AG04450 (cell line): ENCODE results near the gene EPS8L3. TPM values are rescaled to one million over a fixed set of nuclear protein-coding genes. Genes with fewer than 3 reads are reported as not detected.

Experiments
- CTCF ChIA-PET: fragments of 300-600, 350-600 bp; formaldehyde crosslinking; extraction: SDS; loops from one replicate; lab custom pipeline; 2022; ENCODE audit warnings: antibody characterized with exemption, inconsistent platforms; lab: Charles Lee
- POLR2A ChIA-PET: fragments of 350-600 bp; formaldehyde crosslinking; extraction: SDS; loops from one replicate; lab custom pipeline; 2021; ENCODE audit warnings: antibody characterized with exemption, inconsistent platforms; lab: Yijun Ruan, JAX
- DNase-seq: peaks from one replicate; pipeline ENCODE4 v3.0.0-alpha.2; 2011; ENCODE audit warnings: low read depth, low spot score
- H3K27ac ChIP-seq: one replicate; pipeline ENCODE4 v1.5.1; 2012; ENCODE audit warnings: low read depth, low read length, control low read depth
- H3K27me3 ChIP-seq: one replicate; pipeline ENCODE4 v1.6.0; 2012; ENCODE audit warnings: low read length; ENCODE audit not compliant: control insufficient read depth, insufficient read depth
- H3K4me3 ChIP-seq: 2 replicates; pipeline ENCODE4 v1.5.1; 2011; ENCODE audit warnings: mild to moderate bottlenecking, low read depth, low read length, control low read depth
- H3K9me3 ChIP-seq: 2 replicates; pipeline ENCODE4 v1.5.1; 2012; ENCODE audit warnings: low read length; ENCODE audit not compliant: control insufficient read depth, insufficient read depth
- CTCF ChIP-seq: IDR thresholded peaks from 2 replicates; pipeline ENCODE4 v1.5.1; 2011; ENCODE audit warnings: low read depth, low read length, control low read depth, inconsistent platforms
- polyA plus RNA-seq: library from polyadenylated mRNA; depleted of rRNA; stranded (reverse); fragments of >200 nt; gene quantifications from 2 replicates; pipeline ENCODE4 v1.2.3, GENCODE V29; 2011

The EPS8L3 gene
- polyA plus RNA-seq, 1 experiment = not detected

GRCh38 chr1:109807402-109807801 lies 43.7 kb upstream of the EPS8L3 start:
- ChIA-PET POLR2A (no interaction called here), CTCF (no interaction called here)
- Histone ChIP-seq H3K4me3 (no peak overlapping the region), H3K27ac (no peak overlapping the region), H3K9me3 (no peaks in the 10 kb centered on the region; the same call in 1 of the 2 replicates), H3K27me3 (no peaks in the 10 kb centered on the region)
- no peak for DNase-seq
- no peak for TF ChIP-seq CTCF

DNA sequence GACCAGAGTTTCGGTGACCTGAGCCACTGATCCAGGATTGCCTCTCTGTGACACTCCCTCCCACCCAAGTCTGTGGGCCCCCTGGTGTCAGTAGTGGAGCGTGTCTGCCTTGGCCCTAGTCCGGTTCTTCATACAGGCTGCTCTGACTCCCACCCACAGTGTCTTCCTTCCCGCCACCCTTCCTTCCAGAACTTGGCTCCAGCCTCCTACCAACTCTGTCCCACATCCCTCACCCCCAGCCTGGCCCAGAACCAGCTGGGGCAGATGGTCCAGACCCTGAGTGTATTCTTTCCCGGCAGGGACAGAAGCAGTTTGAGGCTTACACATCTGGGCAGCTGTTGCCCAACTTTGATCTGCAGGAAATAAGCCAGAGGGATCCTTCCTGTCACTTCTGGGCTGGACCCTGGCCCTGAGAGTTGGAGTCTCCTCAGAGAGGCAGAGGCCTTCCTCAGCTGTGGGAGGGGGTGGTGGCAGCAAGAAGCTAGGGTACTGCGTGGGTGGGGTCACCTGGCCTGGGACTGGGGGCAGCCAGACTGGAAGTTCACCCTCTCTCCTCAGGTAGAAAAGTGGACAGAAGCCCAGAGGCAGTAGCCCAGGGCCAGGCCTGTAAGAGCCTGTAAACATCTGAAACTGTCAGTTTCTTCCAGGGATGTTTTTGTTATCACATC lies 43.1 kb upstream of the EPS8L3 start:
- 0 out of 2 replicates have a peak, but pooled peaks have one; percentile 14 for TF ChIP-seq CTCF
- H3K4me3 ChIP-seq = no peak overlapping the region
- H3K27ac ChIP-seq = no peak overlapping the region
- H3K27me3 ChIP-seq = no peaks in the 10 kb centered on the region
- DNase-seq = no peak
- ChIA-PET CTCF (no interaction called here), POLR2A (no interaction called here)
- no peaks in the 10 kb centered on the region; the same call in 1 of the 2 replicates for H3K9me3 ChIP-seq

GRCh38 chr1:109805486-109806165 lies 41.9 kb upstream of the EPS8L3 start:
- POLR2A ChIA-PET = no interaction called here
- Histone ChIP-seq H3K4me3 (no peak overlapping the region), H3K9me3 (no peaks in the 10 kb centered on the region; the same call in 1 of the 2 replicates), H3K27me3 (no peaks in the 10 kb centered on the region), H3K27ac (no peak overlapping the region)
- TF ChIP-seq CTCF = no peak
- CTCF ChIA-PET = interaction anchor here (0.7 to 0.8 kb wide), 3 partner anchors 29 to 178 kb away, joined by 3 read pairs; no protein-coding TSS in a partner anchor
- DNase-seq = no peak

DNA sequence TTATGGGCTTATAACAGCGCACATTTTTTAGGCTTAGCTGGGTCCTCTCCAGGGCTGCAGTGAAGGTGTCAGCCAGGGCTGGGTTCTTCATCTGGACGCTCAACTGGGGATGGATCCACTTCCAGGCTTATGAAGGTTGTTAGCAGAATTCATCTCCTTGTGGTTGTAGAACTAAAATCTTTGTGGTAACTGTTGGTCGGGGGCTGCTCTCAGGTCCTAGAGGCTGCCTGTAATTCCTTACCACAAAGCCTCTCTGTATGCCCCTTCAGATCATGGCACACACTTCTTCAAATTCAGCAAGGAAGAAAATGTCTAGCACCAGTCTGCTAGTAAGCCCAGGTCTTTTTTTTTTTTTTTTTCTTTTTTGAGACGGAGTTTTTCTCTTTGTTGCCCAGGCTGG lies 40.9 kb upstream of the EPS8L3 start:
- POLR2A ChIA-PET = no interaction called here
- no peak overlapping the region for H3K4me3 ChIP-seq
- CTCF ChIA-PET = no interaction called here
- TF ChIP-seq CTCF = no peak
- no peaks in the 10 kb centered on the region; the same call in 1 of the 2 replicates for H3K9me3 ChIP-seq
- no peaks in the 10 kb centered on the region for H3K27me3 ChIP-seq
- no peak for DNase-seq
- H3K27ac ChIP-seq = no peak overlapping the region

DNA sequence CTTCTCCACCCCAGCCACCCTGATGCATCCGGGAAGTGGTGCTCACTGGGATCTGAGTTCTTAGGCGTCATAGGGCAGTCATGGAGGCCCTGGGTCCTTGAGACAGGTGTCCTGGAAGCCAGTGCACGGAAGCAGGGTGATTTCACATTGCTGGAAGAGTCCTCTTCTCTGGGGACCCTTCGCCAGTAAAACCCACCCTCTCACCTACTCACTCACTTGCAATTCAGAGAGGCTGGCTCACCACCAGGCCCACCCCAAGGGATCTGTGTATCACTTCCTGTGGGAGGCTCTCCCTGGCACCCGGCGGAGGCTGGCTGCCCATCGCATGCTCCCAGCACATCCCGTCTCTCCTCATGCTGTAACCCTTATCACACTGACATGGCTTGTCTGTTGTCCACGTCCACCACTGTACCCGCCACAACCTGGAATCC lies 40.2 kb upstream of the EPS8L3 start:
- no peak for TF ChIP-seq CTCF
- no peaks in the 10 kb centered on the region for H3K27me3 ChIP-seq
- no peak overlapping the region for H3K27ac ChIP-seq
- DNase-seq = no peak
- POLR2A ChIA-PET = no interaction called here
- CTCF ChIA-PET = interaction anchor here (0.9 kb wide), 1 partner anchor 22 kb away, joined by 4 read pairs; no protein-coding TSS in a partner anchor
- no peak overlapping the region for H3K4me3 ChIP-seq
- H3K9me3 ChIP-seq = no peaks in the 10 kb centered on the region; the same call in 1 of the 2 replicates
